ENCODE results near the gene SEZ6.

SEZ6 gene

GRCh38 chr17:28916302-28916934 lies 89.4 kb downstream of the SEZ6 start:
- peak; percentile 48 for TF ChIP-seq CTCF (IDR thresholded peaks at IDR 0.05; ENCODE audit: borderline replicate concordance, control extremely low read depth, extremely low read depth, insufficient read depth, missing control alignments)
- DNase-seq (ENCODE audit: low spot score) = peak; percentile 49
- in situ Hi-C loops (cut with MboI; ENCODE audit: low sequenced_read_pairs, unreplicated experiment) = no loop called here

- no peak for DNase-seq (ENCODE audit: low spot score)
- no peak for TF ChIP-seq CTCF (IDR thresholded peaks at IDR 0.05; ENCODE audit: borderline replicate concordance, control extremely low read depth, extremely low read depth, insufficient read depth, missing control alignments)
- in situ Hi-C loops (cut with MboI; ENCODE audit: low sequenced_read_pairs, unreplicated experiment) = no loop called here
Observed at GRCh38 chr17:28912938-28913333, 92.9 kb downstream of the SEZ6 start.

GRCh38 chr17:28912281-28912937 lies 93.4 kb downstream of the SEZ6 start:
- no peak for TF ChIP-seq CTCF (IDR thresholded peaks at IDR 0.05; ENCODE audit: borderline replicate concordance, control extremely low read depth, extremely low read depth, insufficient read depth, missing control alignments)

GRCh38 chr17:28911411-28912045 lies 94.3 kb downstream of the SEZ6 start:
- DNase-seq (ENCODE audit: low spot score) = no peak
- in situ Hi-C loops (cut with MboI; ENCODE audit: low sequenced_read_pairs, unreplicated experiment) = no loop called here
- no peak for TF ChIP-seq CTCF (IDR thresholded peaks at IDR 0.05; ENCODE audit: borderline replicate concordance, control extremely low read depth, extremely low read depth, insufficient read depth, missing control alignments)

More at GRCh38 chr17:28912281-28912937, 93.4 kb downstream of the SEZ6 start:
- in situ Hi-C loops (cut with MboI; ENCODE audit: low sequenced_read_pairs, unreplicated experiment) = no loop called here
- DNase-seq (ENCODE audit: low spot score) = no peak

- DNase-seq (ENCODE audit: low spot score) = no peak
- TF ChIP-seq CTCF (IDR thresholded peaks at IDR 0.05; ENCODE audit: borderline replicate concordance, control extremely low read depth, extremely low read depth, insufficient read depth, missing control alignments) = no peak
- in situ Hi-C loops (cut with MboI; ENCODE audit: low sequenced_read_pairs, unreplicated experiment) = no loop called here
Observed at GRCh38 chr17:28910534-28910933, 95.3 kb downstream of the SEZ6 start.

- DNase-seq (ENCODE audit: low spot score) = no peak
- TF ChIP-seq CTCF (IDR thresholded peaks at IDR 0.05; ENCODE audit: borderline replicate concordance, control extremely low read depth, extremely low read depth, insufficient read depth, missing control alignments) = no peak
- in situ Hi-C loops (cut with MboI; ENCODE audit: low sequenced_read_pairs, unreplicated experiment) = no loop called here
Observed at GRCh38 chr17:28908640-28909167, 97.1 kb downstream of the SEZ6 start.

All from GM13976 (cell line).